SK-N-SH (cell line): ENCODE data around the gene MCM5. TPM values are rescaled to one million over a fixed set of nuclear protein-coding genes. Genes with fewer than 3 reads are reported as not detected.

Experiments
- CTCF ChIA-PET: fragments of 300-600, 350-600 bp; formaldehyde crosslinking; extraction: SDS; loops from one replicate; lab custom pipeline; 2021; lab: Yijun Ruan, JAX
- POLR2A ChIA-PET: fragments of 350-600 bp; sonication (Branson Sonifier 250); formaldehyde crosslinking; extraction: SDS; loops from one replicate; lab custom pipeline; 2020; ENCODE audit warnings: antibody characterized with exemption, inconsistent platforms; lab: Yijun Ruan, JAX
- DNase-seq: peaks from one replicate; pipeline ENCODE4 v3.0.0; 2012
- H2AFZ ChIP-seq: fragments of 200-600 bp; sonication (generic); 2 replicates; pipeline ENCODE4 v1.8.1; 2016; ENCODE audit warnings: antibody characterized with exemption, mild to moderate bottlenecking, low read depth
- H3F3A ChIP-seq: fragments of 200-600 bp; sonication (generic); replicated peaks from 2 replicates; pipeline ENCODE3; 2016; ENCODE audit warnings: antibody characterized with exemption, mild to moderate bottlenecking; ENCODE audit not compliant: insufficient read depth
- H3K27ac ChIP-seq, 2 experiments: fragments of 200-500 bp in 1 of 2; fragments of 200-600 bp in 1 of 2; sonication (Bioruptor generic) in 1 of 2; sonication (generic), shearing (Covaris generic) in 1 of 2; 2 replicates each; pipeline versions ENCODE4 v1.5.1 to v1.6.1; 2014 to 2016; ENCODE audit warnings: low read depth in 2 of 2, inconsistent platforms in 1 of 2, low read length in 1 of 2, mild to moderate bottlenecking in 1 of 2, mixed read lengths in 1 of 2
- H3K27me3 ChIP-seq: fragments of 200-600 bp; sonication (generic), shearing (Covaris generic); 2 replicates; pipeline ENCODE4 v1.6.1; 2016; ENCODE audit warnings: mixed run types; ENCODE audit not compliant: insufficient read depth
- H3K36me3 ChIP-seq, 2 experiments: fragments of 200-500 bp in 1 of 2; fragments of 200-600 bp in 1 of 2; sonication (Bioruptor generic) in 1 of 2; sonication (generic) in 1 of 2; replicated peaks in 1 of 2; 2 replicates each; pipeline versions ENCODE3 to v1.5.1; 2014 to 2016; ENCODE audit warnings: low read length in 1 of 2, mild to moderate bottlenecking in 1 of 2; ENCODE audit not compliant: insufficient read depth in 2 of 2, control insufficient read depth in 1 of 2
- H3K4me1 ChIP-seq, 2 experiments: fragments of 200-500 bp in 1 of 2; fragments of 200-600 bp in 1 of 2; sonication (Bioruptor generic) in 1 of 2; sonication (generic), shearing (Covaris generic) in 1 of 2; 2 replicates each; pipeline versions ENCODE4 v1.5.1 to v1.6.1; 2014 to 2016; ENCODE audit warnings: low read depth in 1 of 2, low read length in 1 of 2, mixed run types in 1 of 2; ENCODE audit not compliant: insufficient read depth in 2 of 2, control insufficient read depth in 1 of 2
- H3K4me2 ChIP-seq: fragments of 200-600 bp; sonication (generic), shearing (Covaris generic); 2 replicates; pipeline ENCODE4 v1.6.1; 2017; ENCODE audit warnings: mixed run types
- H3K4me3 ChIP-seq, 2 experiments: fragments of 200-500 bp in 1 of 2; fragments of 200-600 bp in 1 of 2; sonication (Bioruptor generic) in 1 of 2; sonication (generic), shearing (Covaris generic) in 1 of 2; 2 replicates each; pipeline versions ENCODE4 v1.5.1 to v1.8.1; 2014 to 2016; ENCODE audit warnings: low read depth in 2 of 2, inconsistent platforms in 1 of 2, low read length in 1 of 2, mild to moderate bottlenecking in 1 of 2, mixed read lengths in 1 of 2, moderate library complexity in 1 of 2
- H3K79me2 ChIP-seq: fragments of 200-600 bp; sonication (generic); 2 replicates; pipeline ENCODE4 v1.8.1; 2017; ENCODE audit warnings: mild to moderate bottlenecking; ENCODE audit not compliant: insufficient read depth
- H3K9ac ChIP-seq: fragments of 200-600 bp; sonication (generic); 2 replicates; pipeline ENCODE4 v1.6.1; 2017; ENCODE audit warnings: mixed run types
- H3K9me2 ChIP-seq: fragments of 200-600 bp; sonication (generic); 2 replicates; pipeline ENCODE4 v1.6.1; 2017; ENCODE audit warnings: mixed run types
- H3K9me3 ChIP-seq: fragments of 200-600 bp; sonication (generic); 2 replicates; pipeline ENCODE4 v1.6.1; 2017; ENCODE audit warnings: mixed run types, mild to moderate bottlenecking, moderate library complexity
- H4K20me1 ChIP-seq: fragments of 200-600 bp; sonication (generic); 2 replicates; pipeline ENCODE4 v1.6.1; 2017; ENCODE audit warnings: mild to moderate bottlenecking, mixed run types; ENCODE audit not compliant: insufficient read depth
- CHD2 ChIP-seq: fragments of 150-350 bp; IDR thresholded peaks from 2 replicates; pipeline ENCODE4 v1.6.1; 2018; ENCODE audit warnings: low read length; ENCODE audit not compliant: partially characterized antibody
- ELF1 ChIP-seq: IDR thresholded peaks from 2 replicates; pipeline ENCODE4 v1.4.0; 2012
- EZH2phosphoT487 ChIP-seq: fragments of 200-600 bp; sonication (generic); IDR thresholded peaks from 2 replicates; pipeline ENCODE4 v1.6.1; 2017; ENCODE audit warnings: low read depth, mixed run types, mild to moderate bottlenecking, antibody characterized with exemption, moderate library complexity, borderline replicate concordance
- FOSL2 ChIP-seq: IDR thresholded peaks from 2 replicates; pipeline ENCODE4 v1.4.0; 2012; ENCODE audit warnings: low read depth, mild to moderate bottlenecking, moderate library complexity, borderline replicate concordance
- FOXM1 ChIP-seq: IDR thresholded peaks from 2 replicates; pipeline ENCODE4 v1.4.0; 2012; ENCODE audit warnings: low read depth, mild to moderate bottlenecking
- GABPA ChIP-seq: IDR thresholded peaks from 2 replicates; pipeline ENCODE4 v1.4.0; 2012; ENCODE audit warnings: low read depth, mild to moderate bottlenecking
- JUND ChIP-seq: IDR thresholded peaks from 2 replicates; pipeline ENCODE4 v1.4.0; 2012
- MEF2A ChIP-seq: IDR thresholded peaks from 2 replicates; pipeline ENCODE4 v1.4.0; 2012; ENCODE audit warnings: low read depth, borderline replicate concordance
- NRF1 ChIP-seq: IDR thresholded peaks from 2 replicates; pipeline ENCODE4 v1.6.1; 2012; ENCODE audit warnings: low read depth, mild to moderate bottlenecking, low read length
- POLR2AphosphoS5 ChIP-seq: IDR thresholded peaks from 2 replicates; pipeline ENCODE4 v1.6.1; 2012; ENCODE audit warnings: low read depth, low read length
- RCOR1 ChIP-seq: fragments of 150-350 bp; IDR thresholded peaks from 2 replicates; pipeline ENCODE4 v1.6.1; 2017; ENCODE audit warnings: antibody characterized with exemption, low read length
- RXRA ChIP-seq: IDR thresholded peaks from 2 replicates; pipeline ENCODE4 v1.4.0; 2012; ENCODE audit warnings: low read depth, mild to moderate bottlenecking, borderline replicate concordance
- SIN3A ChIP-seq: IDR thresholded peaks from 2 replicates; pipeline ENCODE4 v1.6.1; 2012; ENCODE audit warnings: low read depth, mild to moderate bottlenecking, low read length, moderate library complexity, borderline replicate concordance
- WGBS: methylation state at CpG from one replicate; pipeline ENCODE4 v1.1.6; 2017; ENCODE audit warnings: low lambda C conversion rate; 5-methylcytosine and 5-hydroxymethylcytosine counted together
- polyA plus RNA-seq, 3 experiments: library from polyadenylated mRNA; depleted of rRNA; stranded (reverse); fragments of >200 nt; gene quantifications; 2 replicates each; pipeline ENCODE4 v1.2.3, GENCODE V29; 2012
- TF ChIP-seq, protein P1 (sequence below): IDR thresholded peaks from 2 replicates; pipeline ENCODE4 v1.6.1; 2012; ENCODE audit warnings: mild to moderate bottlenecking, low read depth, low read length, moderate library complexity
- TF ChIP-seq, protein P2 (sequence below): IDR thresholded peaks from 2 replicates; pipeline ENCODE4 v1.4.0; 2012; ENCODE audit warnings: low read depth
- TF ChIP-seq, protein P3 (sequence below): IDR thresholded peaks from 2 replicates; pipeline ENCODE4 v1.4.0; 2012; ENCODE audit warnings: low read depth, borderline replicate concordance

MCM5 gene
- polyA plus RNA-seq, 1 of the 3 experiments (the other 2 are of a cell fraction): 42.9 TPM

DNA sequence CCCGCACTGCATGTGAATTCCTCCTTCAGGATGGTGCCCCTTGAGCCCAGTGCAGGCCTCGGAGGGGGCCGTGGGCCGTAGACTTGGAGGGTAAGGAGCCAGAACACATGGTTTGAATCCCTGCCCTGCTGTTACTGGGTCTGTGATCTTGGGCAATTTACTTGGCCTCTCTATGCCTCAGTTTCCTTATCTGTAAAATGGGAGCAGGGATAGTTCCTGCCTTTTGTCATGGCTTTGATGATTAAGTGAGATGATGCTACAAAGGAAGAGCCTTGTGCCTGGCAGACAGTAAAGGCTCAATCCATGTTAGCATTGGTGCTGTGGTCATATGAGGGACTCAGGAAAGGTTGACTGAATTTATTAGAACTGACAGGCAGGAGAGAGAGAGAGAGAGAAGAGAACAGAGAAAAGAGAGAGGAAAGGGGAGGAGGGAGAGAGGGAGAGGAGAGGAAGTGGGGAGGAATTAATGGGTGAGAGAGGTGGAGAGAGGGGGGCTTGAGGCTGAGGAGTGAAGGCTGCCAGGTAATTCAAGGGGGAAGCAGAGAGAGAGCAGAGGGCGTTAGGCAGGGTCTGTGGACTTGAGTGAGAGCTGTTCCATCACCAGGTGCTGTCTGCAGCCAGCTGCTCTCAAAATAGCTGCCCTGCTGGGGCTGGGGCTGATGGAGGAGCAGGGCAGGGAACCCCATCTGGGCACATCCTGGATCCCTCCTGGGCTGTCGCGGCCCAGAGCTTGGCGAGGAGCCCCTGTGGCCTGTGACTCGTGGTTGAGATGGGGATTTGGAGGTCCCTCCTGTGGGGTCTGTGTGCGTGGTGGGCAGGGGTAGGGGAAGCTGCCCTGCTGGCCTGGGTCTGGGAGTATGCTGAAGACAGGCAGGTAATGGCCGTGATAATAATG lies 44.1 kb downstream of the MCM5 start:
- H3K4me1 ChIP-seq: peaks cover 0 to 16% of the 10 kb centered on the region in 2 experiments; a peak in 3 of 4 replicates
- no peak overlapping the region for H2AFZ ChIP-seq
- H3K27ac ChIP-seq: no peak overlapping the region
- peaks cover 3% of the 10 kb centered on the region for H3F3A ChIP-seq
- CTCF ChIA-PET: interaction anchor here (0.9 kb wide), 1 partner anchor 13 kb away, joined by 5 read pairs; no protein-coding TSS in a partner anchor
- POLR2A ChIA-PET: no interaction called here
- H3K9me3 ChIP-seq: no peaks in the 10 kb centered on the region
- H3K36me3 ChIP-seq: no peaks in the 10 kb centered on the region
- H4K20me1 ChIP-seq: no peaks in the 10 kb centered on the region
- no peak overlapping the region for H3K9ac ChIP-seq
- H3K27me3 ChIP-seq: no peaks in the 10 kb centered on the region
- no peaks in the 10 kb centered on the region for H3K9me2 ChIP-seq
- no peak overlapping the region for H3K4me3 ChIP-seq
- H3K79me2 ChIP-seq: no peaks in the 10 kb centered on the region
- TF ChIP-seq POLR2AphosphoS5 (no peak), JUND (no peak), GABPA (no peak), NRF1 (no peak), MEF2A (no peak), FOXM1 (no peak), ELF1 (no peak), FOSL2 (no peak), CHD2 (no peak), RXRA (no peak), SIN3A (no peak), RCOR1 (no peak), EZH2phosphoT487 (no peak)
- TF ChIP-seq, protein P1, sequence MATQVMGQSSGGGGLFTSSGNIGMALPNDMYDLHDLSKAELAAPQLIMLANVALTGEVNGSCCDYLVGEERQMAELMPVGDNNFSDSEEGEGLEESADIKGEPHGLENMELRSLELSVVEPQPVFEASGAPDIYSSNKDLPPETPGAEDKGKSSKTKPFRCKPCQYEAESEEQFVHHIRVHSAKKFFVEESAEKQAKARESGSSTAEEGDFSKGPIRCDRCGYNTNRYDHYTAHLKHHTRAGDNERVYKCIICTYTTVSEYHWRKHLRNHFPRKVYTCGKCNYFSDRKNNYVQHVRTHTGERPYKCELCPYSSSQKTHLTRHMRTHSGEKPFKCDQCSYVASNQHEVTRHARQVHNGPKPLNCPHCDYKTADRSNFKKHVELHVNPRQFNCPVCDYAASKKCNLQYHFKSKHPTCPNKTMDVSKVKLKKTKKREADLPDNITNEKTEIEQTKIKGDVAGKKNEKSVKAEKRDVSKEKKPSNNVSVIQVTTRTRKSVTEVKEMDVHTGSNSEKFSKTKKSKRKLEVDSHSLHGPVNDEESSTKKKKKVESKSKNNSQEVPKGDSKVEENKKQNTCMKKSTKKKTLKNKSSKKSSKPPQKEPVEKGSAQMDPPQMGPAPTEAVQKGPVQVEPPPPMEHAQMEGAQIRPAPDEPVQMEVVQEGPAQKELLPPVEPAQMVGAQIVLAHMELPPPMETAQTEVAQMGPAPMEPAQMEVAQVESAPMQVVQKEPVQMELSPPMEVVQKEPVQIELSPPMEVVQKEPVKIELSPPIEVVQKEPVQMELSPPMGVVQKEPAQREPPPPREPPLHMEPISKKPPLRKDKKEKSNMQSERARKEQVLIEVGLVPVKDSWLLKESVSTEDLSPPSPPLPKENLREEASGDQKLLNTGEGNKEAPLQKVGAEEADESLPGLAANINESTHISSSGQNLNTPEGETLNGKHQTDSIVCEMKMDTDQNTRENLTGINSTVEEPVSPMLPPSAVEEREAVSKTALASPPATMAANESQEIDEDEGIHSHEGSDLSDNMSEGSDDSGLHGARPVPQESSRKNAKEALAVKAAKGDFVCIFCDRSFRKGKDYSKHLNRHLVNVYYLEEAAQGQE: no peak
- TF ChIP-seq, protein P2, sequence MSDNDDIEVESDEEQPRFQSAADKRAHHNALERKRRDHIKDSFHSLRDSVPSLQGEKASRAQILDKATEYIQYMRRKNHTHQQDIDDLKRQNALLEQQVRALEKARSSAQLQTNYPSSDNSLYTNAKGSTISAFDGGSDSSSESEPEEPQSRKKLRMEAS: no peak
- TF ChIP-seq, protein P3, sequence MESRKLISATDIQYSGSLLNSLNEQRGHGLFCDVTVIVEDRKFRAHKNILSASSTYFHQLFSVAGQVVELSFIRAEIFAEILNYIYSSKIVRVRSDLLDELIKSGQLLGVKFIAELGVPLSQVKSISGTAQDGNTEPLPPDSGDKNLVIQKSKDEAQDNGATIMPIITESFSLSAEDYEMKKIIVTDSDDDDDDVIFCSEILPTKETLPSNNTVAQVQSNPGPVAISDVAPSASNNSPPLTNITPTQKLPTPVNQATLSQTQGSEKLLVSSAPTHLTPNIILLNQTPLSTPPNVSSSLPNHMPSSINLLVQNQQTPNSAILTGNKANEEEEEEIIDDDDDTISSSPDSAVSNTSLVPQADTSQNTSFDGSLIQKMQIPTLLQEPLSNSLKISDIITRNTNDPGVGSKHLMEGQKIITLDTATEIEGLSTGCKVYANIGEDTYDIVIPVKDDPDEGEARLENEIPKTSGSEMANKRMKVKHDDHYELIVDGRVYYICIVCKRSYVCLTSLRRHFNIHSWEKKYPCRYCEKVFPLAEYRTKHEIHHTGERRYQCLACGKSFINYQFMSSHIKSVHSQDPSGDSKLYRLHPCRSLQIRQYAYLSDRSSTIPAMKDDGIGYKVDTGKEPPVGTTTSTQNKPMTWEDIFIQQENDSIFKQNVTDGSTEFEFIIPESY: no peak
- TF ChIP-seq, all 33 proteins: peak for 0
- 70% methylated on average over 10 of the region's 11 CpGs for WGBS
- DNase-seq: no peak
- H3K4me2 ChIP-seq: no peak overlapping the region
